Activated B cell treated with CpG ODN at 0.5 μM for 24 hours (primary cell): ENCODE measurements around the gene AKAP8L. TPM values are rescaled to one million over a fixed set of nuclear protein-coding genes. Genes with fewer than 3 reads are reported as not detected.

Experiments
- ATAC-seq: fragments of 200-7000 bp; cut with Tn5 transposase; one replicate; pipeline ENCODE4 v1.10.0; 2021; ENCODE audit warnings: low read depth, mild to moderate bottlenecking, moderate library complexity
- CTCF ChIA-PET: fragments of 350-600 bp; sonication (Branson Sonifier 250); formaldehyde crosslinking; loops from one replicate; lab custom pipeline; 2021; ENCODE audit warnings: antibody characterized with exemption; lab: Charles Lee
- POLR2A ChIA-PET: fragments of 350-600 bp; sonication (Branson Sonifier 250); formaldehyde crosslinking; loops from one replicate; lab custom pipeline; 2021; ENCODE audit warnings: antibody characterized with exemption; lab: Charles Lee
- DNase-seq: peaks from one replicate; pipeline ENCODE4 v3.0.0; 2022
- H3K27ac Mint-ChIP-seq: one replicate; pipeline ENCODE4 v1.8.0; 2020; ENCODE audit warnings: mixed read lengths
- H3K27me3 Mint-ChIP-seq: one replicate; pipeline ENCODE4 v1.8.0; 2021; ENCODE audit warnings: mixed read lengths
- H3K36me3 Mint-ChIP-seq: one replicate; pipeline ENCODE4 v1.8.0; 2021; ENCODE audit warnings: low read depth, mixed read lengths
- H3K4me1 Mint-ChIP-seq: one replicate; pipeline ENCODE4 v1.8.0; 2021; ENCODE audit warnings: mixed read lengths
- H3K4me3 Mint-ChIP-seq: one replicate; pipeline ENCODE4 v1.8.0; 2020; ENCODE audit warnings: mild to moderate bottlenecking, mixed read lengths
- H3K9me3 Mint-ChIP-seq: one replicate; pipeline ENCODE4 v1.8.0; 2020; ENCODE audit warnings: mixed read lengths
- CTCF ChIP-seq: fragments of 200-600 bp; IDR thresholded peaks from one replicate; pipeline ENCODE4 v1.8.0; 2022; ENCODE audit warnings: antibody characterized with exemption, mild to moderate bottlenecking
- intact Hi-C: fragments of 100-400 bp; cut with micrococcal nuclease; formaldehyde crosslinking; loops from one replicate; pipeline ENCODE4 v1.15.1; 2024
- total RNA-seq: library from RNA; stranded (reverse); gene quantifications from 2 replicates; pipeline ENCODE4 v1.2.3, GENCODE V29; 2022

Gene AKAP8L
- total RNA-seq, 1 donor from 2014 or later = 163 TPM

GRCh38 chr19:15456871-15457700, 38.3 kb upstream of the AKAP8L start:
- POLR2A ChIA-PET = no interaction called here
- no peak overlapping the region for H3K4me3 Mint-ChIP-seq
- H3K27me3 Mint-ChIP-seq = no peaks in the 10 kb centered on the region
- intact Hi-C loops = no loop called here
- peaks cover 4% of the 10 kb centered on the region for H3K4me1 Mint-ChIP-seq
- CTCF ChIA-PET = no interaction called here
- DNase-seq (no peak), ATAC-seq (peak; percentile 41)
- TF ChIP-seq CTCF = no peak
- H3K27ac Mint-ChIP-seq = no peak overlapping the region
- H3K36me3 Mint-ChIP-seq = peaks cover 65% of the 10 kb centered on the region
- no peaks in the 10 kb centered on the region for H3K9me3 Mint-ChIP-seq

- no peaks in the 10 kb centered on the region for H3K4me1 Mint-ChIP-seq
- no peak overlapping the region for H3K4me3 Mint-ChIP-seq
- H3K9me3 Mint-ChIP-seq = no peaks in the 10 kb centered on the region
- DNase-seq (no peak), ATAC-seq (no peak)
- POLR2A ChIA-PET = no interaction called here
- H3K27me3 Mint-ChIP-seq = no peaks in the 10 kb centered on the region
- CTCF ChIA-PET = no interaction called here
- H3K36me3 Mint-ChIP-seq = peaks cover 66% of the 10 kb centered on the region
- intact Hi-C loops = no loop called here
- TF ChIP-seq CTCF = no peak
- H3K27ac Mint-ChIP-seq = no peak overlapping the region
Observed at GRCh38 chr19:15456441-15456840, 37.7 kb upstream of the AKAP8L start.

GRCh38 chr19:15455996-15456395, 37.2 kb upstream of the AKAP8L start:
- Mint-ChIP-seq H3K9me3 (no peaks in the 10 kb centered on the region), H3K36me3 (peaks cover 68% of the 10 kb centered on the region), H3K4me1 (no peaks in the 10 kb centered on the region), H3K4me3 (no peak overlapping the region), H3K27me3 (no peaks in the 10 kb centered on the region), H3K27ac (no peak overlapping the region)
- CTCF ChIA-PET = no interaction called here
- no peak for ATAC-seq
- no peak for DNase-seq
- POLR2A ChIA-PET = interaction anchor here (0.8 to 1.9 kb wide), 2 partner anchors 8 to 37 kb away, joined by 3 to 6 read pairs; partner anchors contain the start of gene AKAP8L
- TF ChIP-seq CTCF = no peak
- intact Hi-C loops = no loop called here

- intact Hi-C loops = no loop called here
- POLR2A ChIA-PET = interaction anchor here (0.6 to 1.9 kb wide), 5 partner anchors 10 to 35 kb away, joined by 3 to 10 read pairs (median 3); partner anchors contain the start of gene AKAP8L
- no peak for ATAC-seq
Observed at GRCh38 chr19:15453906-15454860, 35.4 kb upstream of the AKAP8L start.

More at GRCh38 chr19:15453906-15454860, 35.4 kb upstream of the AKAP8L start:
- Mint-ChIP-seq H3K9me3 (no peaks in the 10 kb centered on the region), H3K36me3 (peaks cover 53% of the 10 kb centered on the region), H3K27me3 (no peaks in the 10 kb centered on the region), H3K27ac (no peak overlapping the region), H3K4me3 (no peak overlapping the region), H3K4me1 (peaks cover 8% of the 10 kb centered on the region)
- DNase-seq = no peak
- TF ChIP-seq CTCF = no peak
- CTCF ChIA-PET = interaction anchor here (1.1 kb wide), 1 partner anchor 9 kb away, joined by 4 read pairs; no protein-coding TSS in a partner anchor
